ENCODE measurements around the gene SGSM1.

- TF ChIP-seq, protein P1, sequence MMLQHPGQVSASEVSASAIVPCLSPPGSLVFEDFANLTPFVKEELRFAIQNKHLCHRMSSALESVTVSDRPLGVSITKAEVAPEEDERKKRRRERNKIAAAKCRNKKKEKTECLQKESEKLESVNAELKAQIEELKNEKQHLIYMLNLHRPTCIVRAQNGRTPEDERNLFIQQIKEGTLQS (CRISPR knock-in tag; conservative IDR thresholded peaks at IDR 0.05): no peak
- no peak for TF ChIP-seq CTCF (IDR thresholded peaks at IDR 0.05)
- TF ChIP-seq ZNF263 (CRISPR knock-in tag; IDR thresholded peaks at IDR 0.05; ENCODE audit: low read depth): no peak
- TF ChIP-seq, protein P2, sequence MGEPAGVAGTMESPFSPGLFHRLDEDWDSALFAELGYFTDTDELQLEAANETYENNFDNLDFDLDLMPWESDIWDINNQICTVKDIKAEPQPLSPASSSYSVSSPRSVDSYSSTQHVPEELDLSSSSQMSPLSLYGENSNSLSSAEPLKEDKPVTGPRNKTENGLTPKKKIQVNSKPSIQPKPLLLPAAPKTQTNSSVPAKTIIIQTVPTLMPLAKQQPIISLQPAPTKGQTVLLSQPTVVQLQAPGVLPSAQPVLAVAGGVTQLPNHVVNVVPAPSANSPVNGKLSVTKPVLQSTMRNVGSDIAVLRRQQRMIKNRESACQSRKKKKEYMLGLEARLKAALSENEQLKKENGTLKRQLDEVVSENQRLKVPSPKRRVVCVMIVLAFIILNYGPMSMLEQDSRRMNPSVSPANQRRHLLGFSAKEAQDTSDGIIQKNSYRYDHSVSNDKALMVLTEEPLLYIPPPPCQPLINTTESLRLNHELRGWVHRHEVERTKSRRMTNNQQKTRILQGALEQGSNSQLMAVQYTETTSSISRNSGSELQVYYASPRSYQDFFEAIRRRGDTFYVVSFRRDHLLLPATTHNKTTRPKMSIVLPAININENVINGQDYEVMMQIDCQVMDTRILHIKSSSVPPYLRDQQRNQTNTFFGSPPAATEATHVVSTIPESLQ (CRISPR knock-in tag; IDR thresholded peaks at IDR 0.05): no peak
- TF ChIP-seq FOXP1 (CRISPR knock-in tag; IDR thresholded peaks at IDR 0.05; ENCODE audit: borderline replicate concordance): no peak
- TF ChIP-seq NR2C2 (CRISPR knock-in tag; IDR thresholded peaks at IDR 0.05): no peak
- no peak for TF ChIP-seq GTF2I (CRISPR knock-in tag; conservative IDR thresholded peaks at IDR 0.05)
- TF ChIP-seq ETV6 (CRISPR knock-in tag; IDR thresholded peaks at IDR 0.05): no peak
- TF ChIP-seq E2F5 (CRISPR knock-in tag; IDR thresholded peaks at IDR 0.05): no peak
- no peak for TF ChIP-seq MLX (CRISPR knock-in tag; IDR thresholded peaks at IDR 0.05)
These were observed 119.8 kb downstream of the SGSM1 start for GRCh38 chr22:24925586-24926427.
